ENCODE measurements around the gene LILRB5.
"Not testable (repeated sequence)": the region's sequence is repeated elsewhere in the genome, so short reads cannot be mapped to it uniquely, and the experiment has no call there.

GRCh38 chr19:54289160-54289559 is 32.1 kb upstream of the LILRB5 start:
- TF ChIP-seq POLR2AphosphoS5, POLR2A (IDR thresholded peaks at IDR 0.05): not testable (repeated sequence)
